ENCODE data around the gene ATP1B3. TPM values are rescaled to one million over a fixed set of nuclear protein-coding genes. Genes with fewer than 3 reads are reported as not detected.

ATP1B3 gene
- total RNA-seq, 1 experiment from 2014 or later, result 155 TPM

DNA sequence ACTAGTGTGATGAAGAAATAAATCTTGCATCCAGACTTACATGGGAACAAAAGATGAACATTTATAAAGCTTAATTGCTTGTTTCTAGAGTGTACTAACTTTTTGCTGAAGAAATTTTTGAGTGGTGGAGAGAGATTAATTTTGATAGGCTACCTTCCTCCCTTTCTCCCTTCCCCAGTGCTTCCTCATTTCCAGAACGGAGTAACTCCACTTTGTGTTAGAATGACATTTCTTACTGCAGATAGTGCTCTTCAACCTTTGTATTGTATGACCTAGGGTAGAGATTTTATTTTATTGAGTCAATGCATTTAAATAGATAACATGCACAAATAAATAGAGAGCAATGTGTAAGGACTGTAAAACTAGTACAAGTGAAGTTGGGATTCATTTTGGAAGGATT lies 1.9 kb downstream of the ATP1B3 start:
- H3K4me3 Mint-ChIP-seq (ENCODE audit: unreplicated experiment), result peak overlapping the region; percentile 93
- Histone ChIP-seq H3K36me3 (ENCODE audit: control insufficient read depth, insufficient read depth, low read length) (no peaks in the 10 kb centered on the region), H3K27me3 (replicated peaks; ENCODE audit: control insufficient read depth, insufficient read depth, low read length) (no peaks in the 10 kb centered on the region), H3K4me3 (ENCODE audit: low read depth, low read length) (peak overlapping the region; percentile 92), H3K4me1 (peaks cover 24% of the 10 kb centered on the region; the same call in 1 of the 2 replicates), H3K9me3 (no peaks in the 10 kb centered on the region)
- peaks cover 21% of the 10 kb centered on the region for H3K36me3 Mint-ChIP-seq (ENCODE audit: insufficient read depth, unreplicated experiment)
- BruUV-seq (replicated peaks), result no TSS peak
- H3K27me3 Mint-ChIP-seq (ENCODE audit: insufficient read depth, unreplicated experiment), result no peaks in the 10 kb centered on the region
- CTCF ChIA-PET, result interaction anchor here (0.7 kb wide), 1 partner anchor 21 kb away, joined by 4 read pairs; no protein-coding TSS in a partner anchor
- DNase-seq, result no peak
- TF ChIP-seq, protein P1, sequence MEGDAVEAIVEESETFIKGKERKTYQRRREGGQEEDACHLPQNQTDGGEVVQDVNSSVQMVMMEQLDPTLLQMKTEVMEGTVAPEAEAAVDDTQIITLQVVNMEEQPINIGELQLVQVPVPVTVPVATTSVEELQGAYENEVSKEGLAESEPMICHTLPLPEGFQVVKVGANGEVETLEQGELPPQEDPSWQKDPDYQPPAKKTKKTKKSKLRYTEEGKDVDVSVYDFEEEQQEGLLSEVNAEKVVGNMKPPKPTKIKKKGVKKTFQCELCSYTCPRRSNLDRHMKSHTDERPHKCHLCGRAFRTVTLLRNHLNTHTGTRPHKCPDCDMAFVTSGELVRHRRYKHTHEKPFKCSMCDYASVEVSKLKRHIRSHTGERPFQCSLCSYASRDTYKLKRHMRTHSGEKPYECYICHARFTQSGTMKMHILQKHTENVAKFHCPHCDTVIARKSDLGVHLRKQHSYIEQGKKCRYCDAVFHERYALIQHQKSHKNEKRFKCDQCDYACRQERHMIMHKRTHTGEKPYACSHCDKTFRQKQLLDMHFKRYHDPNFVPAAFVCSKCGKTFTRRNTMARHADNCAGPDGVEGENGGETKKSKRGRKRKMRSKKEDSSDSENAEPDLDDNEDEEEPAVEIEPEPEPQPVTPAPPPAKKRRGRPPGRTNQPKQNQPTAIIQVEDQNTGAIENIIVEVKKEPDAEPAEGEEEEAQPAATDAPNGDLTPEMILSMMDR (IDR thresholded peaks at IDR 0.05; ENCODE audit: insufficient read depth in 1 of 2, low read depth in 1 of 2, low read length in 1 of 2, severe bottlenecking in 1 of 2, unreplicated experiment in 1 of 2), result no peak
- no peaks in the 10 kb centered on the region for H3K9me3 Mint-ChIP-seq (ENCODE audit: unreplicated experiment)
- POLR2A ChIA-PET, result interaction anchor here (0.6 to 1.4 kb wide), 2 partner anchors 16 to 151 kb away, joined by 3 to 4 read pairs; no protein-coding TSS in a partner anchor
- intact Hi-C loops (cut with micrococcal nuclease; ENCODE audit: unreplicated experiment), result no loop called here
- peak overlapping the region; percentile 77 for H3K27ac Mint-ChIP-seq (ENCODE audit: unreplicated experiment)
- peaks cover 6% of the 10 kb centered on the region for H3K4me1 Mint-ChIP-seq (ENCODE audit: low read depth, unreplicated experiment)

DNA sequence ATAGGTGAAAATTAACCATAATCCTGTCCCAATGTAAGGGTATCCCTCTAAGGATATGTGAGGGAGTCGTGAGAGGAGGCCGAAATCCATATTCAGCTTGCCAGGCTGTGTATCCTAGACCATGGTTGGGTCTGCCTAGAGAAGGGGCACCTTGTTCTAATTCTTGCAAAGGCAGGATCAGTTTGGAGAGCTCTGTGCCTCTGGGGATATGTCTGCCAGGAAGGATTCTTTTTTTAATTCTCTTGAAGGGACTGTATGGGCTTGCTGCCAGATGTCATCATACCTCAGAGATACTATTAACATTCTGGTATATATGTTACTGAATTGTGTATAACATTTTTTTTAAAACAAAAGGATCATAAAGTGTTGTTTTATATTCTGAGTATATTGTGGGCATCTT lies 2.4 kb downstream of the ATP1B3 start:
- no TSS peak for BruUV-seq (replicated peaks)
- intact Hi-C loops (cut with micrococcal nuclease; ENCODE audit: unreplicated experiment), result no loop called here
- Histone ChIP-seq H3K9me3 (no peaks in the 10 kb centered on the region), H3K4me1 (peaks cover 24% of the 10 kb centered on the region; the same call in 1 of the 2 replicates), H3K27me3 (replicated peaks; ENCODE audit: control insufficient read depth, insufficient read depth, low read length) (no peaks in the 10 kb centered on the region), H3K4me3 (ENCODE audit: low read depth, low read length) (peak overlapping the region; percentile 92), H3K36me3 (ENCODE audit: control insufficient read depth, insufficient read depth, low read length) (no peaks in the 10 kb centered on the region)
- Mint-ChIP-seq H3K4me1 (ENCODE audit: low read depth, unreplicated experiment) (peaks cover 6% of the 10 kb centered on the region), H3K27me3 (ENCODE audit: insufficient read depth, unreplicated experiment) (no peaks in the 10 kb centered on the region), H3K9me3 (ENCODE audit: unreplicated experiment) (no peaks in the 10 kb centered on the region), H3K4me3 (ENCODE audit: unreplicated experiment) (peak overlapping the region; percentile 93), H3K36me3 (ENCODE audit: insufficient read depth, unreplicated experiment) (peaks cover 25% of the 10 kb centered on the region), H3K27ac (ENCODE audit: unreplicated experiment) (peak overlapping the region; percentile 77)
- DNase-seq, result no peak
- ChIA-PET CTCF (no interaction called here), POLR2A (interaction anchor here (0.6 to 1.4 kb wide), 2 partner anchors 16 to 151 kb away, joined by 3 to 4 read pairs; no protein-coding TSS in a partner anchor)
- TF ChIP-seq, protein P1 (IDR thresholded peaks at IDR 0.05; ENCODE audit: insufficient read depth in 1 of 2, low read depth in 1 of 2, low read length in 1 of 2, severe bottlenecking in 1 of 2, unreplicated experiment in 1 of 2), result no peak

DNA sequence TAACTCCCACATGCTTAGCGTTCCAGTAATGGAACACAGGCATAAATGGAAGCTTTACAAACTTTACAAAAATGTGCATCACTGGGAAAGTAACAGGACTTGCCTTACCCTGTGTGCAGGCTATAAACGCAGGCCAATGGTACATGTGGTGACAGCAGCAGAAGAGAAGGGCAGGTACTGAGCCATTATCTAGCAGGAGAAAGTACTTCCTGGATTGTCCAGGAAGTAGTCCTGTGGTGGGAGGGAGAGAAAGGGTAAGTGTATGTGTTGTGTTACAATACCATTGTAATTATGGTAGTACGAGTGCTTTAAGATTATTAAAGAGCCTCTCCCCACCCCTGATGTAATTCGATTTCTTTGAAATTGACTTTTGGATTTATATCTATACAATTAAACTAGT lies 5.3 kb downstream of the ATP1B3 start:
- Mint-ChIP-seq H3K4me1 (ENCODE audit: low read depth, unreplicated experiment) (peaks cover 4% of the 10 kb centered on the region), H3K36me3 (ENCODE audit: insufficient read depth, unreplicated experiment) (peaks cover 26% of the 10 kb centered on the region), H3K27me3 (ENCODE audit: insufficient read depth, unreplicated experiment) (no peaks in the 10 kb centered on the region), H3K9me3 (ENCODE audit: unreplicated experiment) (no peaks in the 10 kb centered on the region), H3K27ac (ENCODE audit: unreplicated experiment) (no peak overlapping the region), H3K4me3 (ENCODE audit: unreplicated experiment) (no peak overlapping the region)
- peaks cover 24% of the 10 kb centered on the region; the same call in 1 of the 2 replicates for H3K4me1 ChIP-seq
- ChIA-PET POLR2A (no interaction called here), CTCF (no interaction called here)
- no peaks in the 10 kb centered on the region for H3K36me3 ChIP-seq (ENCODE audit: control insufficient read depth, insufficient read depth, low read length)
- no TSS peak for BruUV-seq (replicated peaks)
- H3K27me3 ChIP-seq (replicated peaks; ENCODE audit: control insufficient read depth, insufficient read depth, low read length), result no peaks in the 10 kb centered on the region
- DNase-seq, result no peak
- TF ChIP-seq, protein P1 (IDR thresholded peaks at IDR 0.05; ENCODE audit: insufficient read depth in 1 of 2, low read depth in 1 of 2, low read length in 1 of 2, severe bottlenecking in 1 of 2, unreplicated experiment in 1 of 2), result no peak
- H3K4me3 ChIP-seq (ENCODE audit: low read depth, low read length), result no peak overlapping the region
- no peaks in the 10 kb centered on the region for H3K9me3 ChIP-seq
- intact Hi-C loops (cut with micrococcal nuclease; ENCODE audit: unreplicated experiment), result no loop called here

All from Caco-2 (cell line).